D721Med (cell line): ENCODE results near the gene SRD5A3.

ENCODE experiments used
- DNase-seq: peaks from one replicate; pipeline ENCODE4 v3.0.0; 2011; ENCODE audit warnings: low spot score; ENCODE audit not compliant: insufficient read length
- FAIRE-seq: peaks from 2 replicates; lab custom pipeline; 2011; peaks lifted over from hg19 to GRCh38; lab: Jason Lieb, UNC
- CTCF ChIP-seq: IDR thresholded peaks from 2 replicates; pipeline ENCODE4 v1.5.1; 2012; ENCODE audit warnings: mild to moderate bottlenecking, control low read depth; ENCODE audit not compliant: insufficient read depth; ENCODE audit errors: missing control alignments

SRD5A3 gene

GRCh38 chr4:55329012-55329411 lies 17.0 kb upstream of the SRD5A3 start:
- DNase-seq = no peak
- FAIRE-seq = no peak

DNA sequence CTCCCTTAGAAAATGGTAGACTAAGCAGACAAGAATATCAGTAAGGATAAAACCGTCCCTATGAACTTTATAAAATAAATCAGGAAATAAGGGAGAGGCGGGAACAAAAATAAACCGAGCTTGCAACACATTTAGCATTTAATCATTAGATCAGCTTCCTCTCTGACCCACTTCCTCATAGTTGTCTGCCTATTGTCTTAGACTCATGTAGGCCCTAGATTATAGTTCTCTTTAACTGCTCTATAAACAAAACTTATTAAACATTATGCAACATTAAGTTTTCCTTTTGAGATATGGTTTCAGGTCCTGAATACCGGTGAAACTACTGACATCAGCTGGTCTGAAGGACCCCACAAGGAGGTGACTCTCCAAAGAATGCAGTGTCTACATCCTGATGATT lies 15.8 kb upstream of the SRD5A3 start:
- no peak for FAIRE-seq
- DNase-seq = no peak
- no peak for TF ChIP-seq CTCF

More at GRCh38 chr4:55329012-55329411, 17.0 kb upstream of the SRD5A3 start:
- TF ChIP-seq CTCF = no peak

GRCh38 chr4:55336138-55337034 lies 9.7 kb upstream of the SRD5A3 start:
- no peak for TF ChIP-seq CTCF
- DNase-seq = no peak
- no peak for FAIRE-seq

- DNase-seq (no peak), FAIRE-seq (no peak)
- no peak for TF ChIP-seq CTCF
These were observed 8.1 kb upstream of the SRD5A3 start for GRCh38 chr4:55337944-55338343.

DNA sequence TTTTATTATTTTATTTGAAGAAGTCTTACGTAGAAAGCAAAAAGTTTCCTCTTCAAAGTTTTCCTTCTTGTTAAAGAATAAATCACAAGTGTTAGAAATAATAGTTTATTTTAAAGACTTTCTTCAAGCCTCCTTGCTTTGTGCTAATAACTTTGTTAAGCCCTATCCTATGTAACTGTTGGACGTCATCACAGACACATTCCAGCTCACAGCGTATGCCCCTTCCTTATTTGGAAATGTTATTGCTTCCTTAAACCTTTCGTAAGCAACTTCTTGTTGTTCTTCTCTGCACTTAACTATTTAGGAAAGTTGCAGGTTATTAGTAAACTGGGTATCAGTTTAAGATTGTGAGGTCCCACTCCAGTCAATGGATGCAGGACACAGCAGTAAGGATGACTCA lies 7.6 kb upstream of the SRD5A3 start:
- DNase-seq (no peak), FAIRE-seq (no peak)
- TF ChIP-seq CTCF = no peak

DNA sequence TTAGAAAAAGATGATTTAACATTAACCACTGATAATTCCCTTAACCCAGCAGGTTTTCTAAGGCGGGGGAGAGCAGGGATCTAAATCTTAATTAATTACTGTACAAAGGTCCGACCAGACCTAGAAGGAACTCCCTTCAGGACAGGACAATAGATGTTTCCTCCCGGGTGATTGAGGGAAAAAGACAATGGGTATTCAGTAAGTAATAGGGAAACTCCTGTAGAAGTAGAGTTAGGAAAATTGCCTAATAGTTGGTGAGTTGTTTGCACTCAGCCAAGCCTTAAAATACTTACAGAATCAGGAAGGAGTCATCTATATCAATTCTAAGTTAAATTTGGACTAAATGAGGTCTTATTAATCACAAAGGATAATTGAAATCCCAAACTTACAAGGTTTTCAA lies 5.8 kb upstream of the SRD5A3 start:
- DNase-seq = no peak
- no peak for FAIRE-seq
- TF ChIP-seq CTCF = no peak

DNA sequence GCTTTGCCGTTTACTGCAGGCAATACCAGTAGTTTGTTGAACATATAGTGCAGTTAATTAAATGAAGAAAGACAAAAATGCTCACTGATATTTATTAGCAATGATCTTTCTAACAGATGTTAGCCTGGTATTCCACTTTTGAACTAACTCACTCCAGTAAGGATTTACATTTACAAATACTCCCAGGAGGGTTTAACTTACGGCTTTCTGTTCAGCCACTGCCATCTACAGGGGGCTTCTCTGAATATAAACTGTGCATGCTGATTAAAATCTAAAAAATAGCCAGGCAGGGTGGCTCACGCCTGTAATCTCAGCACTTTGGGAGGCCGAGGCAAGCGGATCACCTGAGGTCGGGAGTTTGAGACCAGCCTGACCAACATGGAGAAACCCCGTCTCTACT lies 2.2 kb upstream of the SRD5A3 start:
- FAIRE-seq = no peak
- DNase-seq = no peak
- peak; percentile 51 for TF ChIP-seq CTCF
